22Rv1 (cell line): Measurements from ENCODE around the gene BCAN.
A peak's percentile ranks its signal among the peaks of the same experiment; 100 is the strongest.
"Not testable (repeated sequence)": the region's sequence is repeated elsewhere in the genome, so short reads cannot be mapped to it uniquely, and the experiment has no call there.

ENCODE experiments used
- ZFX ChIP-seq: fragments of 450-650 bp; IDR thresholded peaks from 2 replicates; pipeline ENCODE4 v1.6.1; 2017; ENCODE audit warnings: antibody characterized with exemption, borderline replicate concordance
- TF ChIP-seq, protein P1 (sequence below): fragments of 450-650 bp; IDR thresholded peaks from 2 replicates; pipeline ENCODE4 v1.5.1; 2017; ENCODE audit warnings: mild to moderate bottlenecking

- TF ChIP-seq, protein P1, sequence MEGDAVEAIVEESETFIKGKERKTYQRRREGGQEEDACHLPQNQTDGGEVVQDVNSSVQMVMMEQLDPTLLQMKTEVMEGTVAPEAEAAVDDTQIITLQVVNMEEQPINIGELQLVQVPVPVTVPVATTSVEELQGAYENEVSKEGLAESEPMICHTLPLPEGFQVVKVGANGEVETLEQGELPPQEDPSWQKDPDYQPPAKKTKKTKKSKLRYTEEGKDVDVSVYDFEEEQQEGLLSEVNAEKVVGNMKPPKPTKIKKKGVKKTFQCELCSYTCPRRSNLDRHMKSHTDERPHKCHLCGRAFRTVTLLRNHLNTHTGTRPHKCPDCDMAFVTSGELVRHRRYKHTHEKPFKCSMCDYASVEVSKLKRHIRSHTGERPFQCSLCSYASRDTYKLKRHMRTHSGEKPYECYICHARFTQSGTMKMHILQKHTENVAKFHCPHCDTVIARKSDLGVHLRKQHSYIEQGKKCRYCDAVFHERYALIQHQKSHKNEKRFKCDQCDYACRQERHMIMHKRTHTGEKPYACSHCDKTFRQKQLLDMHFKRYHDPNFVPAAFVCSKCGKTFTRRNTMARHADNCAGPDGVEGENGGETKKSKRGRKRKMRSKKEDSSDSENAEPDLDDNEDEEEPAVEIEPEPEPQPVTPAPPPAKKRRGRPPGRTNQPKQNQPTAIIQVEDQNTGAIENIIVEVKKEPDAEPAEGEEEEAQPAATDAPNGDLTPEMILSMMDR: peak; percentile 75
- not testable (repeated sequence) for TF ChIP-seq ZFX
These were observed 10.8 kb upstream of the BCAN start for GRCh38 chr1:156631152-156631551.
